ENCODE measurements around the gene MSMB.
"Not testable (repeated sequence)": the region's sequence is repeated elsewhere in the genome, so short reads cannot be mapped to it uniquely, and the experiment has no call there.

Gene MSMB

GRCh38 chr10:45983538-45984186 is 62.4 kb downstream of the MSMB start:
- H3K4me3 ChIP-seq (ENCODE audit: low read depth, low read length) = not testable (repeated sequence)
- DNase-seq (ENCODE audit: low read depth) = peak; percentile 76
- peak; percentile 14 for TF ChIP-seq CTCF (IDR thresholded peaks at IDR 0.05; ENCODE audit: low read depth, low read length)

All from NB4 (cell line).